Measurements from ENCODE around the gene PRKAG2. TPM values are rescaled to one million over a fixed set of nuclear protein-coding genes. Genes with fewer than 3 reads are reported as not detected.

PRKAG2 gene
- total RNA-seq, 1 donor, result 21.2 TPM

GRCh38 chr7:151724920-151725584 lies 151.9 kb downstream of the PRKAG2 start:
- no peak for DNase-seq (ENCODE audit: low read depth)
- H3K4me3 ChIP-seq (ENCODE audit: low read depth, low read length), result no peak overlapping the region
- TF ChIP-seq CTCF (IDR thresholded peaks at IDR 0.05; ENCODE audit: insufficient read depth, low read depth, low read length), result no peak

- no peak for TF ChIP-seq CTCF (IDR thresholded peaks at IDR 0.05; ENCODE audit: insufficient read depth, low read depth, low read length)
- H3K4me3 ChIP-seq (ENCODE audit: low read depth, low read length), result no peak overlapping the region
- no peak for DNase-seq (ENCODE audit: low read depth)
Measured at GRCh38 chr7:151724250-151724915, 152.5 kb downstream of the PRKAG2 start.

GRCh38 chr7:151723321-151723720 lies 153.6 kb downstream of the PRKAG2 start:
- no peak for DNase-seq (ENCODE audit: low read depth)
- no peak for TF ChIP-seq CTCF (IDR thresholded peaks at IDR 0.05; ENCODE audit: insufficient read depth, low read depth, low read length)
- no peak overlapping the region for H3K4me3 ChIP-seq (ENCODE audit: low read depth, low read length)

GRCh38 chr7:151722533-151722932 lies 154.4 kb downstream of the PRKAG2 start:
- no peak for TF ChIP-seq CTCF (IDR thresholded peaks at IDR 0.05; ENCODE audit: insufficient read depth, low read depth, low read length)
- no peak for DNase-seq (ENCODE audit: low read depth)
- H3K4me3 ChIP-seq (ENCODE audit: low read depth, low read length), result no peak overlapping the region

- H3K4me3 ChIP-seq (ENCODE audit: low read depth, low read length), result no peak overlapping the region
- no peak for TF ChIP-seq CTCF (IDR thresholded peaks at IDR 0.05; ENCODE audit: insufficient read depth, low read depth, low read length)
- DNase-seq (ENCODE audit: low read depth), result no peak
Measured at GRCh38 chr7:151721694-151722093, 155.2 kb downstream of the PRKAG2 start.

GRCh38 chr7:151721236-151721635 lies 155.7 kb downstream of the PRKAG2 start:
- DNase-seq (ENCODE audit: low read depth), result no peak
- no peak overlapping the region for H3K4me3 ChIP-seq (ENCODE audit: low read depth, low read length)
- no peak for TF ChIP-seq CTCF (IDR thresholded peaks at IDR 0.05; ENCODE audit: insufficient read depth, low read depth, low read length)

Data from fibroblast of villous mesenchyme (primary cell).